ENCODE results near the gene OR6M1. TPM values are rescaled to one million over a fixed set of nuclear protein-coding genes. Genes with fewer than 3 reads are reported as not detected.

Gene OR6M1
- total RNA-seq, 1 donor = not detected

GRCh38 chr11:123815122-123815521 lies 9.0 kb upstream of the OR6M1 start:
- Histone ChIP-seq H2AFZ (ENCODE audit: low read length) (no peak overlapping the region), H3K9me3 (ENCODE audit: low read depth, low read length) (no peaks in the 10 kb centered on the region), H3K4me3 (ENCODE audit: insufficient read depth, low read length) (no peak overlapping the region), H3K36me3 (ENCODE audit: insufficient read depth, low read length) (no peaks in the 10 kb centered on the region), H3K27me3 (ENCODE audit: insufficient read depth, low read length) (no peaks in the 10 kb centered on the region), H4K20me1 (ENCODE audit: insufficient read depth, low read length) (no peaks in the 10 kb centered on the region), H3K4me1 (ENCODE audit: insufficient read depth, low read length) (no peaks in the 10 kb centered on the region), H3K79me2 (ENCODE audit: insufficient read depth, low read length) (no peaks in the 10 kb centered on the region), H3K27ac (ENCODE audit: low read depth, low read length) (no peak overlapping the region), H3K4me2 (ENCODE audit: insufficient read depth, low read length) (no peak overlapping the region)
- DNase-seq (ENCODE audit: insufficient read length, low spot score, missing footprints) = no peak
- TF ChIP-seq CTCF (IDR thresholded peaks at IDR 0.05; ENCODE audit: extremely low read depth, low read depth, low read length) = no peak

- no peak overlapping the region for H3K4me3 ChIP-seq (ENCODE audit: insufficient read depth, low read length)
- DNase-seq (ENCODE audit: insufficient read length, low spot score, missing footprints) = no peak
- no peaks in the 10 kb centered on the region for H3K27me3 ChIP-seq (ENCODE audit: insufficient read depth, low read length)
- no peaks in the 10 kb centered on the region for H3K4me1 ChIP-seq (ENCODE audit: insufficient read depth, low read length)
- no peak overlapping the region for H3K27ac ChIP-seq (ENCODE audit: low read depth, low read length)
- no peak for TF ChIP-seq CTCF (IDR thresholded peaks at IDR 0.05; ENCODE audit: extremely low read depth, low read depth, low read length)
- H3K79me2 ChIP-seq (ENCODE audit: insufficient read depth, low read length) = no peaks in the 10 kb centered on the region
- no peaks in the 10 kb centered on the region for H3K36me3 ChIP-seq (ENCODE audit: insufficient read depth, low read length)
- no peak overlapping the region for H2AFZ ChIP-seq (ENCODE audit: low read length)
- H3K4me2 ChIP-seq (ENCODE audit: insufficient read depth, low read length) = no peak overlapping the region
- no peaks in the 10 kb centered on the region for H3K9me3 ChIP-seq (ENCODE audit: low read depth, low read length)
- no peaks in the 10 kb centered on the region for H4K20me1 ChIP-seq (ENCODE audit: insufficient read depth, low read length)
Observed at GRCh38 chr11:123801765-123802164, 4.4 kb downstream of the OR6M1 start.

GRCh38 chr11:123800036-123800435 lies 6.1 kb downstream of the OR6M1 start:
- H4K20me1 ChIP-seq (ENCODE audit: insufficient read depth, low read length) = no peaks in the 10 kb centered on the region
- H3K27ac ChIP-seq (ENCODE audit: low read depth, low read length) = no peak overlapping the region
- H2AFZ ChIP-seq (ENCODE audit: low read length) = no peak overlapping the region
- no peak for DNase-seq (ENCODE audit: insufficient read length, low spot score, missing footprints)
- no peak overlapping the region for H3K4me2 ChIP-seq (ENCODE audit: insufficient read depth, low read length)
- no peak for TF ChIP-seq CTCF (IDR thresholded peaks at IDR 0.05; ENCODE audit: extremely low read depth, low read depth, low read length)
- no peak overlapping the region for H3K4me3 ChIP-seq (ENCODE audit: insufficient read depth, low read length)
- H3K36me3 ChIP-seq (ENCODE audit: insufficient read depth, low read length) = no peaks in the 10 kb centered on the region
- no peaks in the 10 kb centered on the region for H3K79me2 ChIP-seq (ENCODE audit: insufficient read depth, low read length)
- H3K4me1 ChIP-seq (ENCODE audit: insufficient read depth, low read length) = no peaks in the 10 kb centered on the region
- no peaks in the 10 kb centered on the region for H3K27me3 ChIP-seq (ENCODE audit: insufficient read depth, low read length)
- no peaks in the 10 kb centered on the region for H3K9me3 ChIP-seq (ENCODE audit: low read depth, low read length)

GRCh38 chr11:123799438-123799837 lies 6.7 kb downstream of the OR6M1 start:
- Histone ChIP-seq H4K20me1 (ENCODE audit: insufficient read depth, low read length) (no peaks in the 10 kb centered on the region), H3K27ac (ENCODE audit: low read depth, low read length) (no peak overlapping the region), H2AFZ (ENCODE audit: low read length) (no peak overlapping the region), H3K4me3 (ENCODE audit: insufficient read depth, low read length) (no peak overlapping the region), H3K27me3 (ENCODE audit: insufficient read depth, low read length) (no peaks in the 10 kb centered on the region), H3K79me2 (ENCODE audit: insufficient read depth, low read length) (no peaks in the 10 kb centered on the region), H3K36me3 (ENCODE audit: insufficient read depth, low read length) (no peaks in the 10 kb centered on the region), H3K4me2 (ENCODE audit: insufficient read depth, low read length) (no peak overlapping the region), H3K9me3 (ENCODE audit: low read depth, low read length) (no peaks in the 10 kb centered on the region), H3K4me1 (ENCODE audit: insufficient read depth, low read length) (no peaks in the 10 kb centered on the region)
- no peak for TF ChIP-seq CTCF (IDR thresholded peaks at IDR 0.05; ENCODE audit: extremely low read depth, low read depth, low read length)
- no peak for DNase-seq (ENCODE audit: insufficient read length, low spot score, missing footprints)

All from osteoblast (primary cell).